Measurements from ENCODE around the gene GNAQ.

- no peak for TF ChIP-seq POLR2A (IDR thresholded peaks at IDR 0.05; ENCODE audit: extremely low read depth, insufficient read length)
- no peak for TF ChIP-seq CTCF (IDR thresholded peaks at IDR 0.05; ENCODE audit: low read depth, low read length)
- no peak for TF ChIP-seq MAX (IDR thresholded peaks at IDR 0.05; ENCODE audit: low read depth, low read length)
- TF ChIP-seq MYC (IDR thresholded peaks at IDR 0.05; ENCODE audit: low read depth, low read length), result no peak
Measured at GRCh38 chr9:77719321-77719720, 312.3 kb downstream of the GNAQ start.
